ENCODE measurements around the gene NRAS. TPM values are rescaled to one million over a fixed set of nuclear protein-coding genes. Genes with fewer than 3 reads are reported as not detected.

NRAS gene
- total RNA-seq, 2 experiments from 2014 or later: 53.4 to 54.1 TPM

DNA sequence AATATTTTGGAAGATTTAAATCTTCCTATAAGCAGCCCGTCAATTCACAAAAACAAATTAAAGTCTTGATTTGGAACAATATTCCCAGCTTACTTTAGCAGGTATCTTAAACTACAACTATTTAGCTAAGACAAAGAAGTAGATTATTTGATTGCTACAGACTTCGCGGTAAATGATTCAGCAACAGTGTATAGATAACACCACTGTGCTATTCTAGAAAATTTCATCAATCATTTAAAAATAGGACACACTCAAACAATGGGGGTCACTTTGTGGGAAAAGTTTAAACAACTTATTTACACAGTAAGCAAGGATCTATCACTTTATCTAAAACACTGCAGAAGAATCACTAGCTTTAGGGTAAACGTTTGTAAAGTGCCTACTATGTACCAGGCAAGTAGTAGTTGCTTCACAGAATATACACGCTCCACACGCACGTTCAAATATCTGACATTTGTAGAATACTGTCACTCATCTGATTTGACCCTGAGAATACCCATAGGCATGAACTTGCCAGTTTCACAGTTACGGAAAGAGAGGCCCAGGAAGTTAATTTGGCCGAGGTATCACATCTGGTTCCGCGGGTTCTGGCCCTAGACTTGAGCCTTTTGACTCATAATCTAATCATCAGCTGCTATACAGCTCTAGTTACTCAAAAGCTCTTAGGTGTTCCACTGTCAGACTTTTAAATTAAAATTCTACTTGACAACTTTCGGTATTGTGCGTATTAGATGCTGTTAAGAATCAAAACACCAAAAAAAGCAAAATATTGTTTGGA, 47.6 kb downstream of the NRAS start:
- no peak overlapping the region for H3K27ac Mint-ChIP-seq
- H3K4me1 Mint-ChIP-seq: peaks cover 10% of the 10 kb centered on the region
- peak overlapping the region; percentile 91 for H3K4me3 Mint-ChIP-seq
- H3K9me3 Mint-ChIP-seq: no peaks in the 10 kb centered on the region
- H3K36me3 Mint-ChIP-seq (ENCODE audit: low read depth): no peaks in the 10 kb centered on the region
- peaks cover 16% of the 10 kb centered on the region for H3K27me3 Mint-ChIP-seq
- POLR2A ChIA-PET: interaction anchor here (0.6 to 1.7 kb wide), 6 partner anchors 9 to 322 kb away, joined by 3 to 4 read pairs (median 4); partner anchors contain the start of gene NRAS
- CTCF ChIA-PET: interaction anchor here (1.1 to 4.4 kb wide), 7 partner anchors 10 to 444 kb away, joined by 3 to 19 read pairs (median 4); partner anchors contain the start of gene NRAS
- no peak for DNase-seq

DNA sequence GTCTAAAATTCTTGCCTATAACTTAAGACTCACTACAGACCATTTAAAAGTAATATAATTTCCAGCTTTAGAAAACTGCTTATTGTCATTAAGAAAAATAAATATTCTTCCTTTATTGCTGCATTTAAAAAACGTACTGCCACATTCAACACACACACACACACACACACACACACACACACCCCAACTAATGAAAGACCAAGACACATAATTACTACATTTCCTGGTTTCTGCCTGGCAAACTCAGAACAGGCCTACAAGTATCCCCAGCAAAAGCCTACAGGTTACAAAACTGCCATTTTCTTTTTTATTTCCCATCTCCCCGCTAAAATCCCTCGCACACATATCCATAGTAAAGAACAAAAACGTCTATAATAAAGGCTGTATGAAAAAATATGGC, 48.2 kb downstream of the NRAS start:
- ChIA-PET CTCF (interaction anchor here (1.2 to 4.4 kb wide), 5 partner anchors 9 to 445 kb away, joined by 3 to 19 read pairs (median 4); no protein-coding TSS in a partner anchor), POLR2A (no interaction called here)
- no peak for DNase-seq
- H3K4me3 Mint-ChIP-seq: no peak overlapping the region
- no peak overlapping the region for H3K27ac Mint-ChIP-seq
- H3K27me3 Mint-ChIP-seq: peaks cover 16% of the 10 kb centered on the region
- H3K36me3 Mint-ChIP-seq (ENCODE audit: low read depth): no peaks in the 10 kb centered on the region
- peaks cover 10% of the 10 kb centered on the region for H3K4me1 Mint-ChIP-seq
- no peaks in the 10 kb centered on the region for H3K9me3 Mint-ChIP-seq

DNA sequence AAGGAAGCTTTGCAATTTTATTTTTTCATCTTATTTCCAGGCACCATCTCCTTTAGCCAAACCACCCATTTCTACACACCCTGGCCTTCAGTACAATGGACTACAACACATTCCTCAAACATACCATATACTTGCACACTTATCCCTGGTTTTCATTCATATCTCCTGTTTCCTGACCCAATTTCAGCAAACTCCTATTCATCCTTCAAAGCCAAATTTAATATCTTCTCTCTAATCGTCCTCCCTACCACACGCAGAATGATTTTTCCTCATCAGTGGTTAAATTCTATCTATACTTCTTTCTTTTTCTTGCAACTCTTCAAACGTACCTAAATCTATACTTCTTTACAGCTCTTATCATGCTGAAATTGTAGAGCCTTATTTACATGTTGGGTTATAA, 49.6 kb downstream of the NRAS start:
- H3K4me3 Mint-ChIP-seq: no peak overlapping the region
- ChIA-PET CTCF (no interaction called here), POLR2A (no interaction called here)
- no peak for DNase-seq
- no peak overlapping the region for H3K27ac Mint-ChIP-seq
- peaks cover 16% of the 10 kb centered on the region for H3K27me3 Mint-ChIP-seq
- H3K4me1 Mint-ChIP-seq: peaks cover 10% of the 10 kb centered on the region
- H3K9me3 Mint-ChIP-seq: no peaks in the 10 kb centered on the region
- H3K36me3 Mint-ChIP-seq (ENCODE audit: low read depth): no peaks in the 10 kb centered on the region

DNA sequence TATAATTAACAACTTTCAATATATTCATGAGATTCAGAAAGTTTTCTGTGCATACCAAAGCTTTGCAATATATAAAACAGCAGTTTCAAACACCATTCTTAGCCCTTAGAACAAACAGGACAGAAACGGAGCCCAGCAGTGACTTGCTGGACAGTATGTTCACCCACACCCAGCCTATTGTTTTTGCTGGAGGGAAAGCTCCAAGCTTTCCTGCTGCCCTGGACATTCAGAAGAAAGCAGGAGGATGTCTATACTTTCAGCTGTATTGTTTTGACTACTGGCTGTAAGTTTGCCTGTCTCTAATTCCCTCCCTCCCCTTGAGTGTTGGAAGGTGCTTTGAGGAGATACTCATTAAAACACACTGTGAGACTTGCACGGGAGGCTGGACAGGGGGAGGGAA, 56.3 kb downstream of the NRAS start:
- no peak overlapping the region for H3K4me3 Mint-ChIP-seq
- POLR2A ChIA-PET: interaction anchor here (1.1 kb wide), 1 partner anchor 9 kb away, joined by 3 read pairs; no protein-coding TSS in a partner anchor
- H3K27me3 Mint-ChIP-seq: peaks cover 27% of the 10 kb centered on the region
- no peaks in the 10 kb centered on the region for H3K9me3 Mint-ChIP-seq
- DNase-seq: no peak
- no peak overlapping the region for H3K27ac Mint-ChIP-seq
- CTCF ChIA-PET: interaction anchor here (1.6 kb wide), 1 partner anchor 9 kb away, joined by 6 read pairs; the partner anchor contains the start of gene DENND2C
- no peaks in the 10 kb centered on the region for H3K36me3 Mint-ChIP-seq (ENCODE audit: low read depth)
- no peaks in the 10 kb centered on the region for H3K4me1 Mint-ChIP-seq

Other genes with a start within 250 kb of the NRAS start
- 10 to 100 TPM; 36.0 to 36.5 TPM for gene TRIM33, start 205.6 kb downstream of the NRAS start, total RNA-seq
- 10 to 100 TPM; 45.0 to 45.5 TPM for gene BCAS2, start 135.2 kb downstream of the NRAS start, total RNA-seq
- under 1 TPM; 0.43 to 0.83 TPM for gene DENND2C, start 46.7 kb downstream of the NRAS start, total RNA-seq
- gene AMPD1, start 21.2 kb downstream of the NRAS start, total RNA-seq: not detected
- 100 to 1,000 TPM; 407 to 411 TPM for gene CSDE1, start 41.2 kb upstream of the NRAS start, total RNA-seq
- gene SIKE1, start 63.9 kb upstream of the NRAS start, total RNA-seq: 10 to 100 TPM; 59.4 to 68.5 TPM
- not detected for gene SYCP1, start 138.1 kb upstream of the NRAS start, total RNA-seq

Measured in activated CD4-positive, alpha-beta memory T cell treated with anti-CD3 and anti-CD28 coated beads, Interleukin-2, amount 10 ng/mL, durations not matched to agents 7 days and 5 days (primary cell).